Measurements from ENCODE around the gene ACSBG1. TPM values are rescaled to one million over a fixed set of nuclear protein-coding genes. Genes with fewer than 3 reads are reported as not detected.

ACSBG1 gene
- total RNA-seq, 2 donors from 2014 or later = 0.27 to 1.2 TPM

DNA sequence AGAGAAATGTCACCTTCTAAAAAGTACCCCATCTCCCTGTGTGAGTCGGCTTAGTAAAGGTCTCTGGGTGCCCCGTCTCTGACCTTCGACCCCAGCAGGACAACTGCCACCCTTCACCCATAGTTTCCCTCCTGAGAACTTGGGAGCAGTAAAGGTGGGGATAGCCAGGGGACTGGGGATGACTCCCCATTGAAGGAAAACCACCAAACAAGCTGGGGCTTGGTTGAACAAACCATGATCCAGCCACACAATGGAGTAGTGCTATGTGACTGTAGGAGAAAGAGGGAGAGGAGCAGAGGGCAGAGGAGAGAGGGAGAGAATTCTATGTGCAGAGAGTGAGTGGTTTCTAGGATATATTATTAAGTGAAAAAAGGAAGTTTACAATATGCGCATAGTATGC is 51.5 kb downstream of the ACSBG1 start:
- H3K36me3 ChIP-seq (ENCODE audit: control insufficient read depth, insufficient read depth, low read length) = no peaks in the 10 kb centered on the region
- no peak overlapping the region for H3K27ac ChIP-seq (ENCODE audit: low read depth, low read length)
- H3K9me3 Mint-ChIP-seq = peaks cover 2% of the 10 kb centered on the region
- no peak for DNase-seq
- no peaks in the 10 kb centered on the region for H3K9me3 ChIP-seq (ENCODE audit: control insufficient read depth, low read length)
- no peak overlapping the region for H3K4me3 Mint-ChIP-seq
- H3K4me3 ChIP-seq (ENCODE audit: low read length) = no peak overlapping the region
- no peaks in the 10 kb centered on the region for H3K4me1 ChIP-seq (ENCODE audit: control insufficient read depth, insufficient read depth, low read length)
- TF ChIP-seq, protein P1, sequence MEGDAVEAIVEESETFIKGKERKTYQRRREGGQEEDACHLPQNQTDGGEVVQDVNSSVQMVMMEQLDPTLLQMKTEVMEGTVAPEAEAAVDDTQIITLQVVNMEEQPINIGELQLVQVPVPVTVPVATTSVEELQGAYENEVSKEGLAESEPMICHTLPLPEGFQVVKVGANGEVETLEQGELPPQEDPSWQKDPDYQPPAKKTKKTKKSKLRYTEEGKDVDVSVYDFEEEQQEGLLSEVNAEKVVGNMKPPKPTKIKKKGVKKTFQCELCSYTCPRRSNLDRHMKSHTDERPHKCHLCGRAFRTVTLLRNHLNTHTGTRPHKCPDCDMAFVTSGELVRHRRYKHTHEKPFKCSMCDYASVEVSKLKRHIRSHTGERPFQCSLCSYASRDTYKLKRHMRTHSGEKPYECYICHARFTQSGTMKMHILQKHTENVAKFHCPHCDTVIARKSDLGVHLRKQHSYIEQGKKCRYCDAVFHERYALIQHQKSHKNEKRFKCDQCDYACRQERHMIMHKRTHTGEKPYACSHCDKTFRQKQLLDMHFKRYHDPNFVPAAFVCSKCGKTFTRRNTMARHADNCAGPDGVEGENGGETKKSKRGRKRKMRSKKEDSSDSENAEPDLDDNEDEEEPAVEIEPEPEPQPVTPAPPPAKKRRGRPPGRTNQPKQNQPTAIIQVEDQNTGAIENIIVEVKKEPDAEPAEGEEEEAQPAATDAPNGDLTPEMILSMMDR (conservative IDR thresholded peaks at IDR 0.05) = no peak
- no peak overlapping the region for H3K9ac ChIP-seq (ENCODE audit: extremely low read depth, low read length, poor library complexity, severe bottlenecking)
- no peak overlapping the region for H3K27ac Mint-ChIP-seq
- no peaks in the 10 kb centered on the region for H3K27me3 ChIP-seq (ENCODE audit: control insufficient read depth, insufficient read depth, low read length, poor library complexity, severe bottlenecking)
- 100% methylated on average over 2 to 3 of the region's 4 CpGs for WGBS, 2 experiments (ENCODE audit: insufficient coverage in 1 of 2, insufficient read length in 1 of 2)
- H3K27me3 Mint-ChIP-seq (ENCODE audit: insufficient read depth) = peaks cover 4% of the 10 kb centered on the region
- peaks cover 8% of the 10 kb centered on the region for H3K4me1 Mint-ChIP-seq
- H3K36me3 Mint-ChIP-seq (ENCODE audit: low read depth) = no peaks in the 10 kb centered on the region

DNA sequence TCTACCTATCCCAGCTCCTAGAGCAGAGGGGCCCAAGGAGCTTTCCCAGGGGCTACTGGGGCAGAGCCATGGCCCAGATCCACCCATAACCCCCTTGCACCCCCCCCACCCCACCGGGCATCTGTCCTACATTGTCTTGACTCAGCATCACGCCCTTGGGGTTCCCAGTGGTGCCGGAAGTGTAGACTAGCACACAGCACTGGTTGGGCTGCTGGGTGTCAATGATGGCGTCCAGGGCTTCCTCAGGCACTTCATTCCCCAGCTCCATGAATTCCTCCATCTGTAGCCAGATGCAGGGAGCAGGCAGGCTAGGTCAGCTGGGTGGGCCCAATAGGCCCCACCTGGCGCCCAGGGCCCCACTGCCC is 52.0 kb downstream of the ACSBG1 start:
- H3K27me3 Mint-ChIP-seq (ENCODE audit: insufficient read depth) = peaks cover 4% of the 10 kb centered on the region
- Histone ChIP-seq H3K9me3 (ENCODE audit: control insufficient read depth, low read length) (no peaks in the 10 kb centered on the region), H3K27me3 (ENCODE audit: control insufficient read depth, insufficient read depth, low read length, poor library complexity, severe bottlenecking) (no peaks in the 10 kb centered on the region), H3K4me3 (ENCODE audit: low read length) (no peak overlapping the region), H3K4me1 (ENCODE audit: control insufficient read depth, insufficient read depth, low read length) (no peaks in the 10 kb centered on the region), H3K36me3 (ENCODE audit: control insufficient read depth, insufficient read depth, low read length) (no peaks in the 10 kb centered on the region), H3K9ac (ENCODE audit: extremely low read depth, low read length, poor library complexity, severe bottlenecking) (no peak overlapping the region), H3K27ac (ENCODE audit: low read depth, low read length) (no peak overlapping the region)
- H3K4me1 Mint-ChIP-seq = peaks cover 8% of the 10 kb centered on the region
- no peak overlapping the region for H3K27ac Mint-ChIP-seq
- H3K36me3 Mint-ChIP-seq (ENCODE audit: low read depth) = no peaks in the 10 kb centered on the region
- DNase-seq = no peak
- TF ChIP-seq, protein P1 (conservative IDR thresholded peaks at IDR 0.05) = no peak
- H3K4me3 Mint-ChIP-seq = no peak overlapping the region
- 96 to 100% methylated on average over 1 to 5 of the region's 5 CpGs for WGBS, 2 experiments (ENCODE audit: insufficient coverage in 1 of 2, insufficient read length in 1 of 2)
- H3K9me3 Mint-ChIP-seq = peaks cover 2% of the 10 kb centered on the region

DNA sequence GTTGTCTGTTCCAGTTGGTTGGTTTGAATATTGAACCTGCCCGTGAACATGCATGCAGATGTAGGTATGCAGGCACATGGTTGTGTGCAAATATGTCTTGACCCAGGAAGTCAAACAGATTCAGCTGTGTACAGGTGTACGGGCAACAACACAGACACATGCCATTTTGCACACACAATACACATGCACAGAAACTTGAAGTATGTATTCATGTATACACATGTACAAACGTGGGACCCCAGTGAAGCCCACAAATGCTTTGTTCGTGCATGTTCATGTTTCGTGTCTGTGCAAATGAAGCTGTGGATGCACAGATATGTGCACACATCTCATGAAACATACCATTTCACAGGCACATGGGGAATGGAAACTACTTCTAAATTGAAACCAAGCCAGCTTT is 54.5 kb downstream of the ACSBG1 start:
- no peaks in the 10 kb centered on the region for H3K4me1 Mint-ChIP-seq
- H3K4me3 Mint-ChIP-seq = no peak overlapping the region
- H3K27me3 Mint-ChIP-seq (ENCODE audit: insufficient read depth) = no peaks in the 10 kb centered on the region
- H3K27ac Mint-ChIP-seq = no peak overlapping the region
- TF ChIP-seq, protein P1 (conservative IDR thresholded peaks at IDR 0.05) = no peak
- Histone ChIP-seq H3K27me3 (ENCODE audit: control insufficient read depth, insufficient read depth, low read length, poor library complexity, severe bottlenecking) (no peaks in the 10 kb centered on the region), H3K27ac (ENCODE audit: low read depth, low read length) (no peak overlapping the region), H3K36me3 (ENCODE audit: control insufficient read depth, insufficient read depth, low read length) (no peaks in the 10 kb centered on the region), H3K4me1 (ENCODE audit: control insufficient read depth, insufficient read depth, low read length) (no peaks in the 10 kb centered on the region), H3K9me3 (ENCODE audit: control insufficient read depth, low read length) (no peaks in the 10 kb centered on the region), H3K4me3 (ENCODE audit: low read length) (no peak overlapping the region), H3K9ac (ENCODE audit: extremely low read depth, low read length, poor library complexity, severe bottlenecking) (no peak overlapping the region)
- H3K9me3 Mint-ChIP-seq = no peaks in the 10 kb centered on the region
- DNase-seq = no peak
- 85 to 86% methylated on average over 3 to 5 of the region's 5 CpGs for WGBS, 2 experiments (ENCODE audit: insufficient coverage in 1 of 2, insufficient read length in 1 of 2)
- H3K36me3 Mint-ChIP-seq (ENCODE audit: low read depth) = no peaks in the 10 kb centered on the region

Measured in endodermal cell (in vitro differentiated cells).